HL-60 (cell line): Measurements from ENCODE around the gene HERC2.

Experiments used
- DNase-seq, 2 experiments: peaks; one replicate each; pipeline ENCODE4 v3.0.0-alpha.2; 2010 to 2020; ENCODE audit warnings: low read depth in 1 of 2, low spot score in 1 of 2
- H3K27ac ChIP-seq: fragments of 250-450 bp; sonication (Bioruptor Pico); replicated peaks from 2 replicates; pipeline ENCODE4 v1.5.1; 2020; ENCODE audit warnings: mild to moderate bottlenecking, moderate library complexity
- H3K27me3 ChIP-seq: fragments of 250-450 bp; sonication (Bioruptor Pico); 2 replicates; pipeline ENCODE4 v1.5.1; 2021; ENCODE audit warnings: mild to moderate bottlenecking, moderate library complexity; ENCODE audit not compliant: insufficient read depth, poor library complexity, severe bottlenecking
- H3K4me3 ChIP-seq: replicated peaks from 2 replicates; pipeline ENCODE4 v1.5.1; 2011; ENCODE audit warnings: mild to moderate bottlenecking, control low read depth, low read length; ENCODE audit not compliant: insufficient read depth
- GABPA ChIP-seq: IDR thresholded peaks from 2 replicates; pipeline ENCODE4 v1.6.1; 2012; ENCODE audit warnings: low read depth
- POLR2AphosphoS5 ChIP-seq: IDR thresholded peaks from 2 replicates; pipeline ENCODE4 v1.6.1; 2012; ENCODE audit warnings: low read depth
- REST ChIP-seq: IDR thresholded peaks from 2 replicates; pipeline ENCODE4 v1.6.1; 2012; ENCODE audit warnings: low read depth; ENCODE audit not compliant: insufficient replicate concordance
- SPI1 ChIP-seq: IDR thresholded peaks from 2 replicates; pipeline ENCODE4 v1.6.1; 2012; ENCODE audit warnings: low read depth, mild to moderate bottlenecking, borderline replicate concordance
- TF ChIP-seq, protein P1 (sequence below): IDR thresholded peaks from one replicate; pipeline ENCODE4 v1.5.1; 2011; ENCODE audit warnings: low read length, control low read depth, inconsistent platforms; ENCODE audit not compliant: insufficient read depth

The HERC2 gene

DNA sequence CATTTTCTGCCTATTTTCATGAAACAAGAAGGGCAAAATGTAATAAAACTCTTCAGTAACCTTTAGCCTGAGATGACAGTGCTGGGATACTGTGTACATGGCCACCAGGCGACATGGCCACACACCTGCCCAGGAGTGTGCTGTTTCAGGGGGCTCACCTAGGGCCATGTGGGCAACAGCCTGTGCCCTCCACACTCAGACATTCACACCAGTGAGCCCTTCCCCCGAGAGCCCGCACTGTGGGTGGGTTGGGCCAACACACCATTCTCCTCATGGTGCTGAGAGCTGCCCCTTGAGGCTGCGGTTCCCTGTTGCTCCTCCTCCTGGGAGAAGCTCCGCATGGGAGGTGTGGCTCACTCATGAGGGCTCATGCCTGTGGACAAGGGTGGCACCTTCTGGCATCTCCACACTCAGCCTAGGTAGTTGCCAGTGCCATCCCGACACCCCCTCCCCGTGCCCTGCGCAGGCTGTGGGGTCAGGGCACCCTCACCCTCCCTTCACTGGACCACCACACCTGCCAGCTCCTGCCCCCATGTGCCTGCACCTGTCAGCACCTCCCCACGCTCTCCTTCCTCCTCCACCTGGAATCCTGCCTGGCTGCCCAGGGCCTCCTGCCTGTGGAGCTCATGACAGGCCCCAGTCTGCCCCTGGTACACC is 242.5 kb downstream of the HERC2 start:
- no peak for DNase-seq
- Histone ChIP-seq H3K27me3 (no peaks in the 10 kb centered on the region), H3K4me3 (no peak overlapping the region), H3K27ac (no peak overlapping the region)
- TF ChIP-seq REST (no peak), POLR2AphosphoS5 (no peak), GABPA (no peak), SPI1 (no peak)
- TF ChIP-seq, protein P1, sequence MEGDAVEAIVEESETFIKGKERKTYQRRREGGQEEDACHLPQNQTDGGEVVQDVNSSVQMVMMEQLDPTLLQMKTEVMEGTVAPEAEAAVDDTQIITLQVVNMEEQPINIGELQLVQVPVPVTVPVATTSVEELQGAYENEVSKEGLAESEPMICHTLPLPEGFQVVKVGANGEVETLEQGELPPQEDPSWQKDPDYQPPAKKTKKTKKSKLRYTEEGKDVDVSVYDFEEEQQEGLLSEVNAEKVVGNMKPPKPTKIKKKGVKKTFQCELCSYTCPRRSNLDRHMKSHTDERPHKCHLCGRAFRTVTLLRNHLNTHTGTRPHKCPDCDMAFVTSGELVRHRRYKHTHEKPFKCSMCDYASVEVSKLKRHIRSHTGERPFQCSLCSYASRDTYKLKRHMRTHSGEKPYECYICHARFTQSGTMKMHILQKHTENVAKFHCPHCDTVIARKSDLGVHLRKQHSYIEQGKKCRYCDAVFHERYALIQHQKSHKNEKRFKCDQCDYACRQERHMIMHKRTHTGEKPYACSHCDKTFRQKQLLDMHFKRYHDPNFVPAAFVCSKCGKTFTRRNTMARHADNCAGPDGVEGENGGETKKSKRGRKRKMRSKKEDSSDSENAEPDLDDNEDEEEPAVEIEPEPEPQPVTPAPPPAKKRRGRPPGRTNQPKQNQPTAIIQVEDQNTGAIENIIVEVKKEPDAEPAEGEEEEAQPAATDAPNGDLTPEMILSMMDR, result no peak

GRCh38 chr15:28078191-28078719 is 243.7 kb downstream of the HERC2 start:
- Histone ChIP-seq H3K4me3 (no peak overlapping the region), H3K27ac (no peak overlapping the region), H3K27me3 (no peaks in the 10 kb centered on the region)
- no peak for TF ChIP-seq REST
- TF ChIP-seq GABPA, result no peak
- TF ChIP-seq, protein P1, result no peak
- no peak for TF ChIP-seq POLR2AphosphoS5
- no peak for TF ChIP-seq SPI1
- no peak for DNase-seq

- H3K27ac ChIP-seq, result no peak overlapping the region
- TF ChIP-seq POLR2AphosphoS5 (no peak), SPI1 (no peak), GABPA (no peak), REST (no peak)
- TF ChIP-seq, protein P1, result no peak
- no peak for DNase-seq
- no peak overlapping the region for H3K4me3 ChIP-seq
- H3K27me3 ChIP-seq, result no peaks in the 10 kb centered on the region
These were observed 246.4 kb downstream of the HERC2 start for GRCh38 chr15:28075573-28075972.
